HepG2 (cell line): ENCODE data around the gene DDX20. TPM values are rescaled to one million over a fixed set of nuclear protein-coding genes. Genes with fewer than 3 reads are reported as not detected.

Experiments used
- AGO1 ChIP-seq: fragments of 200-400 bp; formaldehyde crosslinking; IDR thresholded peaks from 2 replicates; pipeline ENCODE4 v1.6.1; 2017; ENCODE audit warnings: mild to moderate bottlenecking, low read depth, low read length, moderate library complexity; ENCODE audit not compliant: poor library complexity, severe bottlenecking
- BRD4 ChIP-seq: sonication (generic); formaldehyde crosslinking; IDR thresholded peaks from 2 replicates; pipeline ENCODE4 v1.4.0; 2020; ENCODE audit warnings: missing genetic modification reagents
- CHD2 ChIP-seq: IDR thresholded peaks from 2 replicates; pipeline ENCODE4 v1.6.1; 2011; ENCODE audit warnings: low read depth, low read length, improper control_type of control experiment
- HDAC6 ChIP-seq: fragments of 200-600 bp; sonication (generic); IDR thresholded peaks from 2 replicates; pipeline ENCODE4 v1.7.0; 2017; ENCODE audit warnings: mild to moderate bottlenecking, antibody characterized with exemption, low read length, low read depth
- IKZF1 ChIP-seq: fragments of 450-650 bp; IDR thresholded peaks from 2 replicates; pipeline ENCODE4 v1.7.1; 2016
- KDM5B ChIP-seq: sonication (generic); formaldehyde crosslinking; IDR thresholded peaks from 2 replicates; pipeline ENCODE4 v1.4.0; 2020; ENCODE audit warnings: missing genetic modification reagents, mild to moderate bottlenecking, borderline replicate concordance
- MAFG ChIP-seq: sonication (generic); formaldehyde crosslinking; IDR thresholded peaks from 2 replicates; pipeline ENCODE4 v1.5.1; 2020; ENCODE audit warnings: mild to moderate bottlenecking, missing genetic modification reagents
- NFKBIZ ChIP-seq: IDR thresholded peaks from 2 replicates; pipeline ENCODE4 v1.6.1; 2018; ENCODE audit warnings: missing genetic modification reagents, missing compliant biosample characterization
- PAWR ChIP-seq: sonication (generic); formaldehyde crosslinking; IDR thresholded peaks from 2 replicates; pipeline ENCODE4 v1.4.0; 2020; ENCODE audit warnings: missing genetic modification reagents, mild to moderate bottlenecking, borderline replicate concordance
- POLR2G ChIP-seq: fragments of 200-400 bp; formaldehyde crosslinking; IDR thresholded peaks from 2 replicates; pipeline ENCODE4 v1.6.1; 2018; ENCODE audit warnings: mild to moderate bottlenecking, low read depth, low read length, moderate library complexity
- RAD51 ChIP-seq: fragments of 450-650 bp; IDR thresholded peaks from 2 replicates; pipeline ENCODE4 v1.6.1; 2016; ENCODE audit warnings: borderline replicate concordance
- RARG ChIP-seq: sonication (generic); formaldehyde crosslinking; IDR thresholded peaks from 2 replicates; pipeline ENCODE4 v1.4.0; 2020; ENCODE audit warnings: low read depth, mild to moderate bottlenecking, missing genetic modification reagents
- SIN3A ChIP-seq: IDR thresholded peaks from 2 replicates; pipeline ENCODE4 v1.6.1; 2011; ENCODE audit warnings: low read depth, mild to moderate bottlenecking, control low read depth, low read length, borderline replicate concordance
- SP1 ChIP-seq, 2 experiments: fragments of 450-650 bp in 1 of 2; sonication (generic) in 1 of 2; formaldehyde crosslinking in 1 of 2; IDR thresholded peaks; 2 replicates each; pipeline versions ENCODE4 v1.4.0 to v1.6.1; 2016 to 2020; ENCODE audit warnings: missing genetic modification reagents in 1 of 2
- ZNF230 ChIP-seq: sonication (generic); formaldehyde crosslinking; IDR thresholded peaks from 2 replicates; pipeline ENCODE4 v1.4.0; 2020; ENCODE audit warnings: mild to moderate bottlenecking, missing genetic modification reagents
- ZNF335 ChIP-seq: sonication (generic); formaldehyde crosslinking; IDR thresholded peaks from 2 replicates; pipeline ENCODE4 v1.4.0; 2020; ENCODE audit warnings: missing genetic modification reagents
- ZNF343 ChIP-seq: sonication (generic); formaldehyde crosslinking; IDR thresholded peaks from 2 replicates; pipeline ENCODE4 v1.4.0; 2020; ENCODE audit warnings: mild to moderate bottlenecking, missing genetic modification reagents
- ZNF616 ChIP-seq: sonication (generic); formaldehyde crosslinking; IDR thresholded peaks from 2 replicates; pipeline ENCODE4 v1.5.0; 2020; ENCODE audit warnings: low read depth, mild to moderate bottlenecking, missing genetic modification reagents
- ZNF772 ChIP-seq: sonication (generic); formaldehyde crosslinking; IDR thresholded peaks from 2 replicates; pipeline ENCODE4 v1.5.0; 2020; ENCODE audit warnings: mild to moderate bottlenecking, missing genetic modification reagents
- ZSCAN22 ChIP-seq: sonication (generic); formaldehyde crosslinking; IDR thresholded peaks from 2 replicates; pipeline ENCODE4 v1.4.0; 2020; ENCODE audit warnings: mild to moderate bottlenecking, missing genetic modification reagents
- polyA plus RNA-seq, 8 experiments: library from polyadenylated mRNA; depleted of rRNA in 3 of 8; stranded (reverse) in 7 of 8; unstranded in 1 of 8; fragments of >200 nt; fragmentation: Illumina TruSeq in 4 of 8; extraction: Trizol in 4 of 8; gene quantifications; 2 replicates each; pipeline versions ENCODE4 v1.2.1 to v1.2.3, GENCODE V29; 2011 to 2016; ENCODE audit warnings: low read depth in 4 of 8, missing spikeins in 1 of 8, mixed read lengths in 1 of 8; ENCODE audit not compliant: insufficient read depth in 1 of 8
- total RNA-seq, 5 experiments: library from RNA; depleted of rRNA; stranded (reverse); fragments of >200 nt; fragmentation: Illumina TruSeq; extraction: Trizol; gene quantifications; 2 replicates each; pipeline ENCODE4 v1.2.3, GENCODE V29; 2016; ENCODE audit warnings: low read depth in 1 of 5
- TF ChIP-seq, protein P1 (sequence below): IDR thresholded peaks from 2 replicates; pipeline ENCODE4 v1.4.0; 2020; ENCODE audit warnings: mild to moderate bottlenecking, missing genetic modification reagents
- TF ChIP-seq, protein P2 (sequence below): IDR thresholded peaks from 2 replicates; pipeline ENCODE4 v1.6.1; 2016; ENCODE audit warnings: low read depth, borderline replicate concordance
- TF ChIP-seq, protein P3 (sequence below): sonication (generic); formaldehyde crosslinking; IDR thresholded peaks from 2 replicates; pipeline ENCODE4 v1.8.1; 2023; ENCODE audit warnings: missing genetic modification reagents, mild to moderate bottlenecking, borderline replicate concordance
- TF ChIP-seq, protein P4 (sequence below): sonication (generic); formaldehyde crosslinking; IDR thresholded peaks from 2 replicates; pipeline ENCODE4 v1.5.1; 2020; ENCODE audit warnings: mild to moderate bottlenecking, missing genetic modification reagents

DDX20 gene
- total and polyA plus RNA-seq, 2 of the 13 experiments (the other 11 are each of a cell fraction or from before 2014, with no cell fraction given): 4.0 to 14.3 TPM

DNA sequence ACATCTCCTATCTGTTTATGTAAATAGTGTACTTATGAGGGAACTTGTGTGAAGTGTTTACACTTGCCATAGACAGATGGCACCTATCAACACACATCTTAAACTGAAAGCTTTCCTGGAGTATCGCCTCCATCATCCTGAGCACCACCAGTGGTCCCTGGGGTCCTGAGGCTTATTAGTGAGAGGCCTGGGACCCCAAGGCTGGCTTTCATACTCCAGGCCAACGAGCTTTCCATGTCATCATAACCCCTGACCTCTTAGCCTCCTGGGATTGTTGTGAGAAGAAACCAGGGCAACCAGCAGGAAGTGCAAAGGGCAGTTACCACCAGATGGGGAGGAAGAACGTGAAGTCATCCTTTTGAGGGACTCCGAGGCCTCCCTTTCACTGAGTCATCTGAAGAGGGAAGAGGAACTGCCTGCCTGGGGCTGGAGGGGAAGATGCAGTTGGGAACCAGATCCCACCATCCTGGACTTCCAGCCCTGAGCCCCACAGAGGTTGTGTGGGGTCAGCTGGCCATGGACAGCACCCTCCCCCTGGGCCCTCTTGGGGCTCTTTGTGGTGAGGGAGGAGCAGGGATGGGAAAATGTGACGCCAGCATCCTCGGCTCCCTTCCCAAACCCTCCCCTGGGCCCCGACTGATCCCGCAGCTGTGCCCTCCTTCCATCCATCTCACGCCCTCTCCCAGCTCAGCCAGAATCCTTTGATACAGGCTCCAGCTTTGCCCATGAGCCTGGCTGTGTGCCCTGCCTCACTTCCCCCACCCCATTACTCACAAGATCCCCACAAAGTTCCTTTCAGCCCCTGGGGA, 22.3 kb upstream of the DDX20 start (continued):
- TF ChIP-seq, protein P1, sequence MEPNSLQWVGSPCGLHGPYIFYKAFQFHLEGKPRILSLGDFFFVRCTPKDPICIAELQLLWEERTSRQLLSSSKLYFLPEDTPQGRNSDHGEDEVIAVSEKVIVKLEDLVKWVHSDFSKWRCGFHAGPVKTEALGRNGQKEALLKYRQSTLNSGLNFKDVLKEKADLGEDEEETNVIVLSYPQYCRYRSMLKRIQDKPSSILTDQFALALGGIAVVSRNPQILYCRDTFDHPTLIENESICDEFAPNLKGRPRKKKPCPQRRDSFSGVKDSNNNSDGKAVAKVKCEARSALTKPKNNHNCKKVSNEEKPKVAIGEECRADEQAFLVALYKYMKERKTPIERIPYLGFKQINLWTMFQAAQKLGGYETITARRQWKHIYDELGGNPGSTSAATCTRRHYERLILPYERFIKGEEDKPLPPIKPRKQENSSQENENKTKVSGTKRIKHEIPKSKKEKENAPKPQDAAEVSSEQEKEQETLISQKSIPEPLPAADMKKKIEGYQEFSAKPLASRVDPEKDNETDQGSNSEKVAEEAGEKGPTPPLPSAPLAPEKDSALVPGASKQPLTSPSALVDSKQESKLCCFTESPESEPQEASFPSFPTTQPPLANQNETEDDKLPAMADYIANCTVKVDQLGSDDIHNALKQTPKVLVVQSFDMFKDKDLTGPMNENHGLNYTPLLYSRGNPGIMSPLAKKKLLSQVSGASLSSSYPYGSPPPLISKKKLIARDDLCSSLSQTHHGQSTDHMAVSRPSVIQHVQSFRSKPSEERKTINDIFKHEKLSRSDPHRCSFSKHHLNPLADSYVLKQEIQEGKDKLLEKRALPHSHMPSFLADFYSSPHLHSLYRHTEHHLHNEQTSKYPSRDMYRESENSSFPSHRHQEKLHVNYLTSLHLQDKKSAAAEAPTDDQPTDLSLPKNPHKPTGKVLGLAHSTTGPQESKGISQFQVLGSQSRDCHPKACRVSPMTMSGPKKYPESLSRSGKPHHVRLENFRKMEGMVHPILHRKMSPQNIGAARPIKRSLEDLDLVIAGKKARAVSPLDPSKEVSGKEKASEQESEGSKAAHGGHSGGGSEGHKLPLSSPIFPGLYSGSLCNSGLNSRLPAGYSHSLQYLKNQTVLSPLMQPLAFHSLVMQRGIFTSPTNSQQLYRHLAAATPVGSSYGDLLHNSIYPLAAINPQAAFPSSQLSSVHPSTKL (CRISPR knock-in tag): peak; percentile 74
- TF ChIP-seq, protein P2, sequence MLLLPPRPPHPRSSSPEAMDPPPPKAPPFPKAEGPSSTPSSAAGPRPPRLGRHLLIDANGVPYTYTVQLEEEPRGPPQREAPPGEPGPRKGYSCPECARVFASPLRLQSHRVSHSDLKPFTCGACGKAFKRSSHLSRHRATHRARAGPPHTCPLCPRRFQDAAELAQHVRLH: no peak
- TF ChIP-seq ZNF616 (no peak), POLR2G (no peak), HDAC6 (no peak), MAFG (CRISPR knock-in tag) (no peak; the same call in 1 of the 2 replicates), ZNF230 (CRISPR knock-in tag) (no peak), ZSCAN22 (no peak), RARG (no peak), NFKBIZ (CRISPR knock-in tag) (0 out of 2 replicates have a peak, but pooled peaks have one; percentile 15), BRD4 (CRISPR knock-in tag) (no peak), SIN3A (no peak), RAD51 (no peak), ZNF772 (CRISPR knock-in tag) (0 out of 2 replicates have a peak, but pooled peaks have one; percentile 6), CHD2 (no peak), ZNF343 (CRISPR knock-in tag) (no peak), ZNF335 (CRISPR knock-in tag) (0 out of 2 replicates have a peak, but pooled peaks have one; percentile 52), AGO1 (no peak), PAWR (CRISPR knock-in tag) (no peak), IKZF1 (no peak), KDM5B (no peak), SP1 (IDR thresholded peaks at IDR 0.05) (no peak), SP1 (CRISPR knock-in tag; IDR thresholded peaks at IDR 0.05) (no peak)
- TF ChIP-seq, protein P3, sequence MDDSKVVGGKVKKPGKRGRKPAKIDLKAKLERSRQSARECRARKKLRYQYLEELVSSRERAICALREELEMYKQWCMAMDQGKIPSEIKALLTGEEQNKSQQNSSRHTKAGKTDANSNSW (CRISPR knock-in tag): no peak
- TF ChIP-seq, protein P4, sequence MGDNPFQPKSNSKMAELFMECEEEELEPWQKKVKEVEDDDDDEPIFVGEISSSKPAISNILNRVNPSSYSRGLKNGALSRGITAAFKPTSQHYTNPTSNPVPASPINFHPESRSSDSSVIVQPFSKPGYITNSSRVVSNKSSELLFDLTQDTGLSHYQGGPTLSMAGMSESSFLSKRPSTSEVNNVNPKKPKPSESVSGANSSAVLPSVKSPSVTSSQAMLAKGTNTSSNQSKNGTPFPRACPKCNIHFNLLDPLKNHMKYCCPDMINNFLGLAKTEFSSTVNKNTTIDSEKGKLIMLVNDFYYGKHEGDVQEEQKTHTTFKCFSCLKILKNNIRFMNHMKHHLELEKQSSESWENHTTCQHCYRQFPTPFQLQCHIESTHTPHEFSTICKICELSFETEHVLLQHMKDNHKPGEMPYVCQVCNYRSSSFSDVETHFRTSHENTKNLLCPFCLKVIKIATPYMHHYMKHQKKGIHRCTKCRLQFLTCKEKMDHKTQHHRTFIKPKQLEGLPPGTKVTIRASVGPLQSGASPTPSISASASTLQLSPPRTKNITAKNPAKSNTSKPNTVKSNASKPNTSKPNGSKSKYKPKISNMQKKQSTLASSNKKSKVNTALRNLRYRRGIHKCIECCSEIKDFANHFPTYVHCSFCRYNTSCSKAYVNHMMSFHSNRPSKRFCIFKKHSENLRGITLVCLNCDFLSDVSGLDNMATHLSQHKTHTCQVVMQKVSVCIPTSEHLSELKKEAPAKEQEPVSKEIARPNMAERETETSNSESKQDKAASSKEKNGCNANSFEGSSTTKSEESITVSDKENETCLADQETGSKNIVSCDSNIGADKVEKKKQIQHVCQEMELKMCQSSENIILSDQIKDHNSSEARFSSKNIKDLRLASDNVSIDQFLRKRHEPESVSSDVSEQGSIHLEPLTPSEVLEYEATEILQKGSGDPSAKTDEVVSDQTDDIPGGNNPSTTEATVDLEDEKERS (CRISPR knock-in tag): no peak
